Stimulated activated CD8-positive, alpha-beta memory T cell treated with anti-CD3 and anti-CD28 coated beads, Interleukin-12 subunit alpha, Interleukin-12 subunit beta, amount 100 ng/mL, for 24 hours (primary cell): ENCODE data around the gene BLOC1S2.
"Not testable (repeated sequence)": the region's sequence is repeated elsewhere in the genome, so short reads cannot be mapped to it uniquely, and the experiment has no call there.

Source experiments
- DNase-seq: peaks from one replicate; pipeline ENCODE4 v3.0.0-alpha.2; 2020; ENCODE audit errors: extremely low read depth

Gene BLOC1S2

DNA sequence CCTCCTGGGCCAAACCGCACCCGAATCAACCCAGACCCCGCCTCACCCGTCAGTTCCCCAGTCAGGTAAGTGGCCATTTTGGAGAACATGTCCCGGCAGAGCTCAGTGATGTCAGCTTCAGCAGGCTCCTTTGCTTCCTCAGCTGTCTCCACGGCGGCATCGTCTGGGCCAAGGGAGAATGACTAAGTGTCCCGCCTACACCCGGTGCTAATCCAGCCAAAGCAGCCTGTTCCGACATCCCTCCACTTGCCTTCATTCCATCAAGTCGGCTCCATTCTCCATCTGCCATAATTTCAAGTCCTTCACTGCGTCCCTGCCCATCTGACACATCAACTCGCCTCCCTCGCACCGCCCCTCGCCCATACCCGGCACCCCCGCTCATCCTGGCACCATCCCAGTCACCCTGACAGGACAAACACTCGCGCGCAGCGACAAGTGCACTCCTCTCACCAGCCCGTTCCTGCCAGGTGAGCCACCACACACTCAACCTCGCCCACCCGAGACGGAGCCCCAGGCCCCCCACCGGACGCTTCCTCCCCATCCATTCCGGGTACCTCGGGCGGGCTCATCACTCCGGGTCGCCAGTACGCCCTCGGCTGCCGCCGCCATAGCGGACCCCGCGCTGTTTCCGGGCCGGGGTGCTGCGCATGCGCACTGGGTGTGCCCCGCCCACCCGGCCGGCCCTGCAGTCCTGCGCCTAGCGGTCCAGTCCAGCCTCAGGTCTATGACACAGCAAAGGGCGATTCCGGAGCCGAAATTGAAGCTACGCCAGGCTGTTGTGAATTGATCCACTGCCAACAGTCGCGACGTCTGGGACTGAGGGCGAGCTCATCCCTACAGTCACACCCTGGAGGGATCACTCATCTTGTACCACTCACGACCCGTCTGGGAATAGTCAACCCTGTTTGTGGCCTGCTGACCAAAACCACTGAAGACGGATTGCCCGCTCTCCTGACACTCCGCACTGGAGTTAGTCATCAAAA, at the start of gene BLOC1S2:
BLOC1S2 (minus strand) TSS at position 630 of the 983 bp plus-strand sequence; CDS start at position 609, 21 bp downstream.
- DNase-seq, result peak; percentile 65

DNA sequence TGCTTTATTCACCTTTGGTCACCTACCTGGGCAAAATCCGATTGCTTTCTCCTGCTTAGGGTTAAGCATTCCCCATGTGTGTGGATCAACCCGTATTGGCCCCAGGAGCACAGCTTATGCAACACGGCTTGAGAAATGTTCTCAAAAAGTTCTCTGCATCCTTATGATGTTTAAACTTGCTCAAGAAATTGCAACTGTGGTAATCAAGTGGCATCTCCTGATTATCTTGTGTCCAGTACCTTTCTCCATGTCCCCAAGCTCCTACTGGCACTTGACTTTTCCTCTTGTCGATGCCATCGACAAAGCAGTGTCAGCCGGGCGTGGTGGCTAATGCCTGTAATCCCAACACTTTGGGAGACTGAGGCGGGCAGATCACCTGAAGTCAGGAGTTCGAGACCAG, 48.3 kb upstream of the BLOC1S2 start:
- DNase-seq, result no peak

DNA sequence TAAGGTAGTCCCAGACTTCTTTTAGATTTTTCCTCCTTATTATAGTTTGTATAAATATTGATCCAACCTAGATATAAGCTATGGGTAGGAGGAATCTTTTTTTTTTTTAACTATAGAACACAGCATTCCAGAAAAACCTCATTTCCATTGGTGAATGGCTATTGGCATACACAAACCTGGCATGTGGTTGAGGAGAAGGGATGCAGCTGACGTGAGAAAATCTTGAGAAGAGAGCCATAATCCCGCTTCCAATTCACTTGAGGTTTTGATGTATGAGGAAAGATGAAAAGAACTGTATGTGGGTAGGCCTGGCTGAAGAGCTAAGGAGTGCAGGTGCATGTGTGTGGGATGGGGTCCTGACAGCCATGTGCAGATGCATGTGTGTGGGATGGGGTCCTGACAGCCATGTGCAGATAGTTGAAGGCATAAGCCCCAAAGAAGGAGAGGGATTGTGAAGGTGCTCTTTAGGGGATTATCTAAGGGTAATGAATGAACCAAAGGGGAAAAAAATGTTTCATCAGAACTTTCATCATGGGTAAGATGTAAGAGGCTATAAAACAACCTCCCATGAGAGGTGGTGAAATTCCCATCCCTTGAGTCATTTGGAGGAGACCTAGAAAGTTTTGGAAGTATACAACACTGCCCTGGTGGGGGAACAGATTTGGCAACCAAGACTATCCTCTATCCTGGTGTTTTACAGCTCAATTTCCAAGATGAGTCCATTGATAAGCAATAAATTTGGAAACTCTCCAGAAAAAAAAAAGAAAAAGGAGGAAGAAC, 47.4 kb upstream of the BLOC1S2 start:
- no peak for DNase-seq

DNA sequence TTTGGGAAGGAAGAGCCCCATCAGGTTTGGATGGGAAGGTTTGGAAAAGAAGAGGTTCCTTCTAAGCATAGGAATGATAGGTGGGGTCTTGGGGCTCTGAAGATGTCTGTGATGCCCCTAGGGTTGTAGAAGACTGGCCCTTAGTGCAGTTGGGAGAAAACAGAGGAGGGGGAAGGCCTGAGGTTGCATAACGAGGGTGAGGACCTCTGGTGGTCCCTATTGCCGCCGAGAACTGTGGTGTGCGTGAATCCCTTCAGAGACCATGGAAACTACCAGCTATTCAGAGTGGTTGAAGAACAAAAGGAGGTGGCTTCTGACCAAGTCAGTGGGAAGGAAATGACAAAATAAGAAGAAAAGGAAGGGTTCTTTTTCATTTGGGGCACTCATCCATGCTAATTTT, 46.6 kb upstream of the BLOC1S2 start:
- no peak for DNase-seq

DNA sequence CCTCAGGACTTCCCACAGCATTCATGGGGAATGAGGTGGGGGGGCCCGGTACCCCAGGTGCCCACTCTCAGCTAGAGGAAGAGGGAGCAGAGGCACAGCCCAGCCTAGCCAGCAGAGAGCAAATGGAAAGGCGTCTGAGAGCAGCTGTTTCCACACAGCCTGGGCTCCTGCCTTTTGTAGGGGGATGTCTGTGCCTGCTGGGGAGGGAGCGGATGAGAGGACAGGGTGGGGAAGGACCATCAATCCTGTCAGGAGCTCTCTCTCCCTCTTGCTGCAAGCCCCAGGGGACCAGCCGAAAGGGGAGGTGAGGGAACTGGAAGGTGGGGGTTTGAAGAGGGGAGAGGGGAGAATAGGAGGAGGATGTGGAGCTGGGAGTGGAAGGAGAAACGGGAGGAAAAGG, 43.6 kb upstream of the BLOC1S2 start, which contains the start of gene PKD2L1:
PKD2L1 (minus strand) TSS at position 150 of the 400 bp plus-strand sequence; CDS start at position 25, 125 bp downstream.
- DNase-seq, result no peak

DNA sequence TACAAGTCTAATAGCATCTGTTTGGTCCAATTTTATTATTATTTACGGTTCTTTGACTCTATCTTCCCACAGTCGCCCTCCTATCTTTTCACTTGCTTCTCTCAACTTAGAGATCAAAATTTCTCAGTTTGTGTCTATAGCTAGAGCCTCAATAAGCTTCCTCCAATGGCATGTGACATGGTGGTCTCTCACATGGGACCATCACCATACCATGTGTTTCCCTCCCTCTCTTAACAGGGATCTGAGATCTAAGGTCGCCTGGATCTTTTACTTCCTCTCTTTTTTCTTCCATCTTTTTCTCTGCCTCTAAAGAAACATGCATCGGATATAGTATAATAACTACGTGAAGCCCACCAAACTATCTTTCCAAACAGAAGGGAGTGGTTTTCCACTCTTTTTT, 41.7 kb upstream of the BLOC1S2 start:
- DNase-seq, result no peak

DNA sequence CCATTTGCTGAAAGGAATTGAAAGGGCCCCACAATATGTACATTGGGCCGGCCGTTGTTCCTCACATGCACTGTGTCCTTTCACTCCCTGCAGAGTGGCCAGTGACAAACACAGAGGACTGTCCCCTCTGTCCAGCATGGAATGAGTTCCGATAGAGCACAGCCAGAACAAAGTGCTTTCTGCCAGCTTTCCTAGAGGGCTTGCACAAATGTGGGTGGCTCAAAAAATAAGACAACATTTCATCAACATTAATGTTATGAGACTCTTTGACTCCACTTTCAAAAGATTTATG, 41.2 kb upstream of the BLOC1S2 start:
- no peak for DNase-seq

DNA sequence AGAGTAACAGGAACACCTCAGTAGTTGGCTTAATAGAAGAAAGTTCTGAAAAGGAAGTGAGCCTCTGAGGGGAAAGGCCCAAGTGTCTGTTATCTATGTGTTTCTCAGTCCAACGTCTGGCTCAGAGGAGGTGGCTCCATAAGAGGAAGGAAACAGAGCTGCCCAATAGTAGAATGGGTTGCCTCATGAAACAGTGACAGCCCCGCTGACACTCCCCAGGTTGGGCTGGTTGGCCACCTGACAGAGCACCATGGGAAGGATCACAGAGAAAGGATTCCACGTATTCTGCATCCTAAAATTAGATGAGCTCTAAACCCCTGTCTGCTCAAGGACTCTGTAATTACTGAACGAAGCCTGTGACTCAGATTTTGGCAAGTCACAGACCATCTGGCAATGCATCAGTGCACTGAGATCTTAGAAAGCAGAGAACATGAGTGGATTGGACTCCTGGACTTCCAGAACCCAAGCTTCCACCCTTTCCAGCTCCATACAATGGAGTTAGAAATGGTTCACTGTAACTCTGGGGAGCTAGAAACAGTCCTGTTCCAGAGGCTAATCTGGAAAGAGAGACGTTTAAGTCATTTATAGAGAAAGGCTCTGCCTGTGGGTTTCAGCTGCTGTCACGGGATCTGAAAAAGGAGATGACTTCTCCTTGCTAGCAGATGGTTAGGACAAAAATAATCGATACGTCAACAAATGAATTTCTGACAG, 40.7 kb upstream of the BLOC1S2 start:
- no peak for DNase-seq

DNA sequence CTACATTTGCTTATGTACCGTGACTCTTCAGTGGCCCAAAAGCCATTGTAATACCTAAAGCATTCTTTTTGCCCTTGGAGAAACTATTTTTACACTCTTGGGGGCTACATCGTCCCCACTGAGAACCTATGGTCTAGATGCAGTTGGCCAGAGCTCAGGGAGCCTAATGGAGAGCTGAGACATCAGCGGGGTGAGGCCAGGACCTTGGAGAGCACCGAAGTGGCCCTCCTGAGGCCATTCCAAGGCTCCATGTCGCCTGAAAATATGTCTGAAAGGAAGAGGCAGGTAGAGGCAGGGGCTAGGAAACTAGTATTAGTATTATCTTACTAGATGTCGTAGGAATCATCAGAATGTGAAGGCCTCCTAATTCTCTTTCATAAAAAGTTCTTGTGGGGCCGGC, 38.7 kb upstream of the BLOC1S2 start:
- no peak for DNase-seq

DNA sequence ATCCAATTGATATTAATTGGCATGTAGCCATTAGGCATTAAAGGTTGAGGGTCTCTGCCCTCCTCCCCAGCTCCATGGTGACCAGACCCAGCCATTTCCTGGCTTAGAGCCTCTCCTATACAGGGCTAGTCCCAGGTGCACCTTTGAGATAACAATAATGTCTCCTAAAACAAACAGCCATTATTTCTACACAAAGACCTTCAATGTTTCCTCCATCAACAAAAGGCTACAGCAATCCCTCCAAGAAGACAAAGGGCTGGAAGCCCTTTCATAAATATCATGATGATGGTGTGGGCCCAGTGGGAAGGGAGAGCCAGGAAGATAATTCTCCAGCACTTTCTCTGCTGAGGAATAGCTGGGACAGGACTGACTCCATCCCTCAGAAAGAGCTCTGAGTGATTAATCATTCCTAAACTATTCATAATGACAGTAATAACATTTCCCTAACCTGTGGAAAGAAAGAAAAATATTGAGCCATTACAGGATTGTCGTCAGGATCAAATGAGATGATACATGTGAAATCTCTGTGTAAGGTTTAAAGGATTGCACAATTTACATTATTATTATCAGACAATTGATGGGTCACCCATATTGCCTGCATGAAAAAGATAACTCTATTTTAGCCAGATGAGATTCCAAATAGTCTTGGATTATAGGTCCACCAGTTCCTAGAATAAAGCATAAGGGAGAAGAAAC, 33.4 kb upstream of the BLOC1S2 start:
- no peak for DNase-seq

DNA sequence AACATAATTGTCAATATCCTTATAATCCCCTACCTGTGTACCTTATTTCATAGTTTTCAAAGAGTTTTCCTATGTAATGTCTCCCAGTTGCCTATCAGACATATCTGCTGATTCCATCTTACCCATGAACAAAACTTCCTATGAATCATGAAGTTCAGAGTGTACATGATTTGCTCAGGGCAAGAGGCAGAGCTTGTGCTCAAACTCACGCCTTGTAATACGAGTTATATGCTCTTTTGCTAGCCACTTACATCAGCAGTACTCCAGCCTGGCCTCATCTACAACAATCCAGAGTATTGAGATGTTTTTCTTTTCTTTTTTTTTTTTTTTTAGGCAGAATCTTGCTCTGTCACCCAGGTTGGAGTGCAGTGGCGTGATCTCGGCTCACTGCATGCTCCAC, 31.7 kb upstream of the BLOC1S2 start:
- DNase-seq, result no peak

DNA sequence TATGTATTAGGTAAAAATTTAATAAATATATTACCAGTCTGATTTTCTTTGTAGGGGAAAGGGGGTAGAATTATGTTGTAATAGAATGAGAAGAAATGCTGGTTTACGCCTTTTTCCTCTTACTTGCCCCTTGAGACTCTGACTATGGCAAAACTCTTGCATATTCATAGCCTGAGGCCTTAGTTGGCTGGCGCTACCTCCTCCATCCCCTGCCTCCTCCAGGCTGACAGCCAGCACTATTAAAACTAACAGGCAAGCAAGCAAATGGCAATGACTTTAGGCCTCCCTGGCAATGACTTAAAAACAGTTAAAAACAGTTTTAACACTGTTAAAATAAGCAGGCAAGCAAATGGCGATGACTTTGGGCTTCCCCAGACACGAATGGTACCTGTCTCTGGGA, 29.1 kb upstream of the BLOC1S2 start:
- no peak for DNase-seq

DNA sequence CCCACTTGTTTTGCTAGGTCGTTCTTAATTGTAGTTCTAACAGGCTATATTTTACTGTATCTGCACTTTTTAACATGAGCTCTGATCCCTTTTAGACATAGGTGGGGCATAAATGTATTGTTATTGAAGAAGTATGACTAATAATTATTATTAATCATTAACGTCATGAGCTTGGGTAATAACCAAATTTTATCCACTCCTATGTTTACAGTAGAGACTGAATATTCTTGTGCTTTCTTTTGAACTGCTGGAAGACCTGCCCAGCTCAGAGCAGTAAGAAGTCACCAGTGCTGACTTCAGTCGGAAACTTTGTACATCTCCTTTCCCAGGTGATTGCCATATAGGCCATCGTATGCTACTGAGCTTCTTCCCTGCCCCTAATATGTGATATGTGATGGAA, 24.8 kb upstream of the BLOC1S2 start:
- no peak for DNase-seq

DNA sequence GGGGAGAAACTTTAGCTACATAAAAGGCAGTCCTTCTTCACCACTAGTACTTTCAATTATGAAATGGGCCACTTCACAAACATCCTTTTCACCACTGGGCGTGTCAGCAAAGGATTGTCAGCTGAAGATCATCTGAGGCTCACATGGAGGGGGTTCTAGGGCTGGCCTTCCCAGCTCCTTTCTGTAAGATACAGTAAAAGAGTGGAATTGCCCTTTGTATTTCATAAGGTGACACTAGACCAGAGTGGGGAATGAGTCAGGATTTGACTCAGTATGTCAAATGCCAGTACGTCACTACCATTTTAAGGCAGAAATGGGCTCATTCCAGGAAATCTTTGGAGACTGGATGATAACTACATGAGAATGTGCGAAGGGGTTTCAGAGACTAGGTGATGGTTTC, 21.2 kb upstream of the BLOC1S2 start:
- no peak for DNase-seq

DNA sequence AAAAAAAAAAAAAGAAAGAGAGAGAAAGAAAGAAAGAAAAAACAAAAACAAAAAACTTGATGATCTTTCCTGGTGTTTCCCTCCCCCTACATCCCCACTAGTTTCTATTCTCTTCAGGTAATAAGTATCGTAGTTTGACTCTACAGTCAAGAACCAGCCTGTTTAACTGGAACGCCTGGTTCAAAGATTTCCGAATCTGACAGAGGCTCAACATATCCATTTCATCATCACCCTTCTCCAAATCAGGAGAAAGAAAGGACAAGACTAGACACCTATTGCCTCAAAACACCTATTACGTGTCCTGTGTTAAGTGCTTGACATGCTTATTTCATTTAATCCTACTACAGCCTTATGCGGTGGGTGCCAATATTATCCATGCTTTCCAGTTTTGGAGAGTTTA, 20.4 kb upstream of the BLOC1S2 start:
- DNase-seq, result no peak

DNA sequence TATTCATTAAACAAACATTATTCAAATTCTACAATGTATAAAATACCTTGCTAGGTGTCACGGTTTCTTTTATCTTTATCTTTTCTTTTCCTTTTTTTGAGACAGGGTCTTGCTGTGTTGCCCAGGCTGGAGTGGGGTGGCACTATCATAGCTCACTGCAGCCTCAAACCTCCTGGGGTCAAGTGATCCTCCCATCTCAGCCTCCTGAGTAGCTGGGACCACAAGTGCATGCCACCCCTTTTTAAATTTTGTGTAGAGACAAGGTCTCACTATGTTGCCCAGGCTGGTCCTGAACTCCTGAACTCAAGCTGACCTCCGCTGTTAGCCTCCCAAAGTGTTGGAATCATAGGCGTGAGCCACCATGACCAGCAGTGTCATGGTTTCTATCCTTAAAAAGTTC, 17.9 kb upstream of the BLOC1S2 start:
- DNase-seq, result no peak

DNA sequence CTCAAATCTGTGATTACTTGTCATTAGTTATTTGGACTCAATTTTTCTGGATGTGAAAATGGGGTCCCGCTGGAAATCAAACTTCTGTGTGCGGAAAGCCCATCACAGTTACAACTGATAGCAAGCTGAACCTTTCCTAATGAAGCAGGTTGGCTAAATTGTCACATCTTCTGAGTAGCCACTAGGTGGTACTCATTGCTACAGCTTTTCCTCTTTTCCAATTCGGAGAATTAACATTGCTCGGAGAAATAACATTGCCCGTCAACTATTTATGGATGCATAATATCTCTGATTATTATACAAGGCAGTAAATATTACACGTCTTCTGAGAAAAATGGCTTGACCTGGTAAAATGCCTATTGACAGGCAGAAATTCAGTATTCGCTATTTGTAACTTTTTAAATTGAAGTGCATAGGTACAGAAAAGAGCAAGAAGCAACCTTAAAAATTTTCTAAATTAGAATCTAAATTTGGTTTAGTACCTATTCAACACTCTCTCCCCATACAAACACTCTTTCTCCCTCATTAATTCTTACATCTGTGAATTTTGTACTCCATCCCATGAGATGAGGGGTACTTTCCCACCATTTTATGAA, 17.3 kb upstream of the BLOC1S2 start:
- no peak for DNase-seq

DNA sequence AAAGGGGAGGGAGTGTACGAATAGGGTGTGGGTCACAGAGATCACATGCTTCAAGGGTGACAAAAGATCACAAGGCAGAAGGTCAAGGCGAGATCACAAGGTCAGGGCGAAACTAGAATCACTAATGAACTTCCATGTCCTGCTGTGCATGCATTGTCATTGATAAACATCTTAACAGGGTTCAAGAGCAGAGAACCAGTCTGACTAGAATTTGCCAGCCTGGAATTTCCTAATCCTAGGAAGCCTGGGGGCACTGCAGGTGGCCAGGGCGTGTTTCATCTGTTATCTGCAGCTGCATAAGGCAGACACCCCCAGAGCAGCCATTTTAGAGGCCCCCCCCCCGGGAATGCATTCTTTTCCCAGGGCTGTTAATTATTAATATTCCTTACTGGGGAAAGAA, 14.6 kb upstream of the BLOC1S2 start:
- not testable (repeated sequence) for DNase-seq

DNA sequence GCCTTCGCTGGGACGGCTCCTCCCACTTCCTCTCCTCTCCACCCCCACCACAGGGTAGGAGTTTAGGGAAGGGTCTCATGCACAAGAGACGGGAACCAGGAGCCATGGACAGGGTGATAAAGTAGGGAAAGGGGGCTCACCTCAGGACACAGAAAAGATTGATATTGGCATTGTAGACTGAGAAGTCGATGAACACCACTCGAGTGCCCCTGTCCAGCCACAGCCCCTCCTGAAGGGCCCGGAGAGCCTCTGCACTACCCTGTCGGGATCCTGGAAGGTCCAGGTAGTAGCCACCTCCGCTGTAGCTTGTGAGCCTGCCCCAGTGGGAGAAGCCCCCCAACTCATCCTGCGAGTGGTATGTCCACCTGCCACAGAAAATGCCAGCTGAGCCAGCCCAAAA, 10.8 kb upstream of the BLOC1S2 start:
- DNase-seq, result no peak

DNA sequence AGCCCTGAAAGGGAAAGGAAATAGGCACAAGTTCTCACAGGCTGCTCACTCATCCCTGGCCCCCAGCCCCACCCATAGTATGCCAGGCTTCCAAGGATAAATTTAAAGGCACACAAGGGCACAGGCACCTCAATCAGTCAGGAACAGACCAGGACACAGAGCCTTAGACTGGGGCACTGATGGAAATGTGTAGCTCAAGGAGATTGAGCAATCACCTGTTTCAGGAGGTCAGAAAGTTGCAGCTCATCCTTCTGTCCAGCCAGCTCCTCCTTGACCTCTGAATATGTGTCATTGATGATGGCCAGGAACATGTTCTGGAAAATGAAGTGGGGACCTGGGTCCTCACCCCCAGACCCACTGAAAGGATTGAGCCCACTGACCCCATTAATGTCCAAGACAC, 6.6 kb upstream of the BLOC1S2 start:
- DNase-seq, result no peak

DNA sequence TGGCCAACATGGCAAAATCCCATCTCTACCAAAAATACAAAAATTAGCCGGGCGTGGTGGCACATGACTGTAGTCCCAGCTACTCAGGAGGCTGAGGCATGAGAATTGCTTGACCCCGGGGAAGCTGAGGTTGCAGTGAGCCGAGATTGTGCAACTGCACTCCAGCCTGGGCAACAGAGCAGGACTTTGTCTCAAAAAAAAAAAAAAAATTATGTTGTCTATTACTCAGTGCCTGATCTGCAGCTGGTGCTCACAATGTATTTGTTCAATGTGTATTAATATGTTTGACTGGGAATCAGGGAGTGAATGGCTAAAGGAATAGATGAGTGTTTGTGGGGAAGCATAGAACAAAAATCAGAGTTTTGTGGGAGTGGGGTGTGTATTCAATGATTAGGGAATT, 5.8 kb upstream of the BLOC1S2 start:
- DNase-seq, result not testable (repeated sequence)
